Memory B cell (primary cell): ENCODE results near the gene KRTAP29-1.
"Not testable (repeated sequence)": the region's sequence is repeated elsewhere in the genome, so short reads cannot be mapped to it uniquely, and the experiment has no call there.

Source experiments
- ATAC-seq: fragments of 150-1000 bp; cut with Tn5 transposase; 2 replicates; pipeline ENCODE4 v1.10.0; 2021; ENCODE audit warnings: low read depth, mild to moderate bottlenecking, moderate library complexity
- DNase-seq, 2 donors: peaks; one replicate each; pipeline ENCODE4 v3.0.0; 2022; ENCODE audit warnings: low spot score in 2 of 2
- H3K27ac Mint-ChIP-seq: one replicate; pipeline ENCODE4 v1.8.0; 2022; ENCODE audit warnings: mild to moderate bottlenecking, moderate library complexity, mixed read lengths
- H3K27me3 Mint-ChIP-seq: one replicate; pipeline ENCODE4 v1.8.0; 2022; ENCODE audit warnings: mixed read lengths
- H3K36me3 Mint-ChIP-seq: one replicate; pipeline ENCODE4 v1.8.0; 2022; ENCODE audit warnings: mild to moderate bottlenecking, mixed read lengths
- H3K4me1 Mint-ChIP-seq: one replicate; pipeline ENCODE4 v1.8.0; 2022; ENCODE audit warnings: mixed read lengths
- H3K4me3 Mint-ChIP-seq: one replicate; pipeline ENCODE4 v1.8.0; 2022; ENCODE audit warnings: mild to moderate bottlenecking, moderate library complexity, mixed read lengths
- H3K9me3 Mint-ChIP-seq: one replicate; pipeline ENCODE4 v1.8.0; 2022; ENCODE audit warnings: mixed read lengths

The KRTAP29-1 gene

GRCh38 chr17:41301916-41302901 is at the start of gene KRTAP29-1:
KRTAP29-1 (minus strand) TSS chr17:41302851; CDS start chr17:41302851, 0 bp downstream.
- H3K4me1 Mint-ChIP-seq = peaks cover 21% of the 10 kb centered on the region
- DNase-seq = no peak
- peaks cover 4% of the 10 kb centered on the region for H3K9me3 Mint-ChIP-seq
- H3K27me3 Mint-ChIP-seq = peaks cover 14% of the 10 kb centered on the region
- H3K27ac Mint-ChIP-seq = no peak within 1 kb of the TSS
- H3K36me3 Mint-ChIP-seq = peaks cover 7% of the 10 kb centered on the region
- H3K4me3 Mint-ChIP-seq = no peak within 1 kb of the TSS
- ATAC-seq = no peak

- H3K9me3 Mint-ChIP-seq = no peaks in the 10 kb centered on the region
- DNase-seq (no peak), ATAC-seq (no peak)
- H3K27me3 Mint-ChIP-seq = peaks cover 10% of the 10 kb centered on the region
- no peak overlapping the region for H3K4me3 Mint-ChIP-seq
- no peaks in the 10 kb centered on the region for H3K36me3 Mint-ChIP-seq
- no peaks in the 10 kb centered on the region for H3K4me1 Mint-ChIP-seq
- H3K27ac Mint-ChIP-seq = no peak overlapping the region
Measured at GRCh38 chr17:41351177-41351576, 48.5 kb upstream of the KRTAP29-1 start.

GRCh38 chr17:41350381-41350878 is 47.8 kb upstream of the KRTAP29-1 start, which contains the start of gene KRT33A:
KRT33A (minus strand) TSS chr17:41350828; CDS start chr17:41350767, 61 bp downstream.
- not testable (repeated sequence) for DNase-seq, H3K9me3 Mint-ChIP-seq, H3K4me1 Mint-ChIP-seq, H3K4me3 Mint-ChIP-seq, ATAC-seq, H3K36me3 Mint-ChIP-seq, H3K27ac Mint-ChIP-seq, H3K27me3 Mint-ChIP-seq

- Mint-ChIP-seq H3K27ac (no peak overlapping the region), H3K9me3 (peaks cover 3% of the 10 kb centered on the region), H3K4me1 (no peaks in the 10 kb centered on the region), H3K4me3 (no peak overlapping the region), H3K27me3 (peaks cover 11% of the 10 kb centered on the region), H3K36me3 (peaks cover 3% of the 10 kb centered on the region)
- DNase-seq (no peak), ATAC-seq (no peak)
Measured at GRCh38 chr17:41347869-41348760, 45.5 kb upstream of the KRTAP29-1 start.

DNA sequence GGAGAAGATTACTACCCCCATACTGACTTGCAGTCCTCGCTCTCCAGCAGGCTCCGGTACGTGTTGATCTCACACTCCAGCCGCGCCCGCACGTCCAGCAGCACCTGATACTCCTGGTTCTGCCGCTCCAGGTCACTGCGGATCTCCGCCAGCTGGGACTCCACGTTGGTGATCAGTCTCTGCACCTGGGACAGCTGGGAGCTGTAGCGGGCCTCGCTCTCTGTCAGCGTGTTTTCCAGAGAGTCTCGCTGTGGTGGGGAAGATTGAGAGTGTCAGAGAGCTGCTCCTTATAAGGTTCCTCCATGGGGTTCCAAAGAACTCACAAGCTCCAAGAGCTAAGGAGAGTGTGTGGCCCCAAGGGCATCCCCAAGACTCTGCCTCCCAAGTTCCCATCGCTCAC is 43.8 kb upstream of the KRTAP29-1 start:
- H3K9me3 Mint-ChIP-seq, H3K27ac Mint-ChIP-seq, H3K36me3 Mint-ChIP-seq, H3K27me3 Mint-ChIP-seq, H3K4me3 Mint-ChIP-seq, H3K4me1 Mint-ChIP-seq, DNase-seq, ATAC-seq: not testable (repeated sequence)

- no peak overlapping the region for H3K4me3 Mint-ChIP-seq
- ATAC-seq (no peak), DNase-seq (no peak)
- peaks cover 2% of the 10 kb centered on the region for H3K27me3 Mint-ChIP-seq
- no peak overlapping the region for H3K27ac Mint-ChIP-seq
- peaks cover 5% of the 10 kb centered on the region for H3K36me3 Mint-ChIP-seq
- peaks cover 9% of the 10 kb centered on the region for H3K9me3 Mint-ChIP-seq
- H3K4me1 Mint-ChIP-seq = peaks cover under 1% of the 10 kb centered on the region
Measured at GRCh38 chr17:41345992-41346391, 43.3 kb upstream of the KRTAP29-1 start.

DNA sequence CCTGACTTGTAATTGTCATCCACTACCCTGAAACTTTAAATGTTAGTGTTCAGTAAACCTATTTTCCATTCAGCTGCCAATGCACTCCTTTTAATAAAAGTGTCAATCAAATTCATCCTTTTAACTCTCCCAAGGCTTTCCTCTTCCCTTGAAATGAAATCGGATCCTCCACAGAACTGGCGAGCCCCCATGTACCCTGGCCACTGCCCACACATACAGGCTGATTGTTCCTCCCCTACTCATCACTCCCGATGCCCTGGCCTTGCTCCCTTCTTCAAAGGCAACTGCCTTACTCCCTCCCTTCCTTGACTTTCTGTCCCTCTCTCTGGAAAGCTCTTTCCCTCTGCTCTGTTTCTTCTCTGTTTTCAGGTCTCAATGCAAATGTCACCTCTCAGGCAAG is 40.4 kb upstream of the KRTAP29-1 start:
- no peak for DNase-seq
- peaks cover 16% of the 10 kb centered on the region for H3K4me1 Mint-ChIP-seq
- peaks cover 5% of the 10 kb centered on the region for H3K36me3 Mint-ChIP-seq
- H3K4me3 Mint-ChIP-seq = no peak overlapping the region
- H3K27me3 Mint-ChIP-seq = peaks cover 2% of the 10 kb centered on the region
- H3K9me3 Mint-ChIP-seq = peaks cover 9% of the 10 kb centered on the region
- H3K27ac Mint-ChIP-seq = no peak overlapping the region
- ATAC-seq = no peak

DNA sequence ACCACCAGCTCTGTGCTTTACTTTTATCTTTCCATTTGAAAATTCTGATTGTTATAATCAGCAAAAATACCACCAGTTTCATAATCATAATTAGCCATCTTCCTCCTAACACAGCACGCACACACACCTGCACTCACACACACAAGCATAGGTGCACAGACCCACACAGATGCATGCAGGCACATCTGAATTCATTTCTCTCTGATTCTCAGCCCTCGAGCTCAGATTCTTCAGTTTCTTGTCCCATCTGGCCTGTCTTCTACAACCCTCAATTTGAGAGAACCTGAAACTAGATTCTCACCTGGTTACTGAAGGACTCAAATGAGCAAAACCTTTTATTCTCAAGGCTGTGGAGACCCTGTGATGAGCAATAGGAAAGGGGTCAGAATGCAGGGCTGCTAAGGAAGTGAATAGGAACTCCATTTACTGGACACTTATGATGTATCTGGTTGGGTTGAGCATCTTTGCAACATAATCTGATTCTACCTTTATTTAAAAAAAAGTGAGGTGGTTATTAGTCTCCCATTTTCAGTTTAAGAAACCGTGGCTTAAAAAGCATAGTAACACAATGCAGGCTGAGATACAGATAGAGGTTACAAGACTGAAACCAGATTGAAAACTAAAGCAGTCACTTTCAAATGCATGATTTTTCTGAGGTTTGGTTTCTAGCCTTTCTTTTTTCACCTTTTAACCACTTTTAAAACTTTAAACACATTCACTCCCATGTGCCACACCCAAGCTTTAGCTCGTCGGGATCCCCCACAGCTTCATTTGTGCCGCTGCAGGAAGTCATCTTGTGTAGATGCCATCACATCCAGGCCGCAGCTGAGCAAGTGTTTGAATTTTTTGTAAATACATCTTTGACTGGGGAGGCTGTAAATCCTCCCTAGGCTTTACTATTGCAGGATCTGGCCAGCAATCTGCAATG is 38.5 kb upstream of the KRTAP29-1 start:
- Mint-ChIP-seq H3K4me3 (no peak overlapping the region), H3K36me3 (peaks cover 5% of the 10 kb centered on the region)

GRCh38 chr17:41340494-41340893 is 37.8 kb upstream of the KRTAP29-1 start:
- H3K36me3 Mint-ChIP-seq = peaks cover 5% of the 10 kb centered on the region
- peaks cover 2% of the 10 kb centered on the region for H3K27me3 Mint-ChIP-seq
- H3K27ac Mint-ChIP-seq = peak overlapping the region; percentile 0
- no peak overlapping the region for H3K4me3 Mint-ChIP-seq
- peaks cover 16% of the 10 kb centered on the region for H3K4me1 Mint-ChIP-seq
- no peak for ATAC-seq
- DNase-seq = no peak
- H3K9me3 Mint-ChIP-seq = peaks cover 9% of the 10 kb centered on the region

More for the DNA sequence above, 38.5 kb upstream of the KRTAP29-1 start:
- DNase-seq (no peak), ATAC-seq (no peak)
- peaks cover 16% of the 10 kb centered on the region for H3K4me1 Mint-ChIP-seq
- peaks cover 2% of the 10 kb centered on the region for H3K27me3 Mint-ChIP-seq
- H3K9me3 Mint-ChIP-seq = peaks cover 9% of the 10 kb centered on the region
- H3K27ac Mint-ChIP-seq = no peak overlapping the region

DNA sequence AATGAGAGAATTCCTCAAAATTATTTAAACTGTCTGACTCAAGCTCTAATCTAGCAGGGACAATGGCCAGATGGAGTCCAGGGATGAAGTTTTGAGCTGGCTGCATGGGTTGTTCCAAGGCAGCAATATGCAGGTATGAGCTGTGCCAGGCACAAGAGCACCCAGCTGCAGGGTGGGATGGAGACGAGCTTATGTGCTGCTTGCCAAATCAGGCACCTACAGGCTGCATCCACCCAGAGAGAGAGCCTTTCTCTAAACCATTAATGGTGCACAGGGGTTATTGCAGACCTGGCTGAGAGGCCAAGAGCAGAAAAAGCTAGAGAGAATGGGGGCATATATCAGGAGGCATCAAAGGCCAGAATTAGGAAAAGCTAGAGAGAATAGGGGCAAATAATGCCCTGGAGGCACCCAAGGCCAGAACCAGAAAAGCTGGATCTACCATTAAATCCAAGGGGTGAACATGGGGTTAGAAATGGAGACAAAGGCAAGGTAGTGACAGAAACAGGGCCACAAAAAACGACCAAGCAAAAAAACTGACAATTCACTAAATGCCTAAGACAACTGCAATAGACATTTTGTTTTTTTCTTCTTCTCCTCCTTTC is 37.0 kb upstream of the KRTAP29-1 start:
- H3K27me3 Mint-ChIP-seq = peaks cover 5% of the 10 kb centered on the region
- ATAC-seq (no peak), DNase-seq (no peak)
- H3K27ac Mint-ChIP-seq = peak overlapping the region; percentile 62
- peaks cover 5% of the 10 kb centered on the region for H3K36me3 Mint-ChIP-seq
- H3K4me3 Mint-ChIP-seq = no peak overlapping the region
- H3K9me3 Mint-ChIP-seq = peaks cover 9% of the 10 kb centered on the region
- H3K4me1 Mint-ChIP-seq = peaks cover 18% of the 10 kb centered on the region

DNA sequence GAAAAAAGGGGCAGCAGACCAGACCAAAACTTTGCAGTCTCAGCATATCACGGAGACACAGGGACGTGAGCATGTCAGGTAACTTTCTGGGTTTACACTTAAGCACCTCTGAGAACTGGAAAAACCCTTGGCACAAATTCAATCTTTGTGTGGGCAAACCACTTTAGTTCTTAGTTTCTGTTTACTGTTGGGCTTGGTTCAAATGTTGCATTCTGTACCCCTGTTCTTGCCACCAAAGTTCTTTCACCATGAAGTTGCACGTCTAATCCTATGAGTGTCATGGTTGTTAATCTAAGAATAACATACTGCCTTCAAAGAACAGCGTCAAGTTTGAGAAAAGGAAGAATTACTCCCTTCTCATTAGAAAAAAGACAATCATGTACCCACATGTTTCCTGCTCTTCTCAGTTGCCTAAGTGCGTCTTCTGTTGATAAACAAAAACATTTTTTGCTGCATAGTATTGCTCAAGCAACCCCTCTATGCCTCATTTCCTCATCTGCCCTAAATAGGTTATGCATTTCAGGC is 36.4 kb upstream of the KRTAP29-1 start:
- H3K27ac Mint-ChIP-seq = peak overlapping the region; percentile 62
- H3K9me3 Mint-ChIP-seq = peaks cover 9% of the 10 kb centered on the region
- DNase-seq (no peak), ATAC-seq (peak; percentile 76)
- H3K4me3 Mint-ChIP-seq = no peak overlapping the region
- H3K4me1 Mint-ChIP-seq = peaks cover 18% of the 10 kb centered on the region
- peaks cover 6% of the 10 kb centered on the region for H3K27me3 Mint-ChIP-seq
- peaks cover 5% of the 10 kb centered on the region for H3K36me3 Mint-ChIP-seq

- Mint-ChIP-seq H3K27me3 (peaks cover 9% of the 10 kb centered on the region), H3K4me3 (no peak overlapping the region), H3K36me3 (no peaks in the 10 kb centered on the region), H3K4me1 (peaks cover 18% of the 10 kb centered on the region), H3K9me3 (no peaks in the 10 kb centered on the region), H3K27ac (peak overlapping the region; percentile 6)
- ATAC-seq (no peak), DNase-seq (no peak)
Measured at GRCh38 chr17:41335747-41336146, 33.1 kb upstream of the KRTAP29-1 start.
